GM12801 (cell line): ENCODE measurements around the gene GNG7.

Experiments used
- CTCF ChIP-seq: IDR thresholded peaks from one replicate; pipeline ENCODE4 v1.5.1; 2011; ENCODE audit warnings: control low read depth; ENCODE audit not compliant: insufficient read length; ENCODE audit errors: extremely low read depth

The GNG7 gene

GRCh38 chr19:2724148-2724557 is 21.7 kb upstream of the GNG7 start:
- TF ChIP-seq CTCF = no peak

GRCh38 chr19:2723747-2724146 is 21.3 kb upstream of the GNG7 start:
- no peak for TF ChIP-seq CTCF

GRCh38 chr19:2723345-2723715 is 20.8 kb upstream of the GNG7 start:
- no peak for TF ChIP-seq CTCF

- no peak for TF ChIP-seq CTCF
Observed at GRCh38 chr19:2722541-2723344, 20.2 kb upstream of the GNG7 start.

- TF ChIP-seq CTCF = no peak
Observed at GRCh38 chr19:2721570-2722540, 19.4 kb upstream of the GNG7 start.

- no peak for TF ChIP-seq CTCF
Observed at GRCh38 chr19:2720777-2721569, 18.5 kb upstream of the GNG7 start, which contains the start of gene DIRAS1. Gene DIRAS1 (minus strand): TSS chr19:2721372. CDS start chr19:2717806, 3,566 bp downstream.
